ENCODE results near the gene HERC2. TPM values are rescaled to one million over a fixed set of nuclear protein-coding genes. Genes with fewer than 3 reads are reported as not detected.
A peak's percentile ranks its signal among the peaks of the same experiment; 100 is the strongest.

HERC2 gene
- total and polyA plus RNA-seq, 2 of the 13 experiments (the other 11 are each of a cell fraction or from before 2014, with no cell fraction given), result 17.6 to 24.8 TPM

DNA sequence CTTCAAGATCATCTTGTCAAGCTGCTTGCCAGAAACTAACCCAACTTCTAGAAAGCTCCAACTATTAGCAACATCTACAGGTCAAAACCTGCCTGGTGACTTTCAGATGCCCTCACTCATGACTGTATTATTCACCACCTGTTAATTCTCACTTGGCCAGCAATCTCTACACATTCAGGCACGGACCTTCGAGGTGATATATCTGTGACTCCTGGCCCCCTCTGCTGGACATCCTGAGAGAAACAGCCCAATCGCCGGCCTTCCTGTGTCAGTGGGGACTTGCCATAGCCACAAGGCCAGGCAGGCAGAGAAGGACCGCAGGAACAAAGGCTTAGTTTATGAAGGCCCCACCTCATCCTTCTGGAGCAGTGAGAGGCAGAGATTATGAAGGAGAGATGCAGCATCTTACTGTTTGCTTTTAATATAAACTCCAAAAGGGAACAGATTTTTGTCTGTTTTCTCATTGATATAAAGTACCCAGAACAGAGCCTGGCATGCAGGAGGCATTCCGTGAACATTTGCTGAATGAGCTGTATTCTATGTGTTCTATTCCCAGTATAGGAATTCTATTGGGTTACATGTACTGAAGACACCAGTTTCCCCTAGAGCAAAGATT lies 198.5 kb downstream of the HERC2 start:
- 42% methylated on average over 6 of the region's 6 CpGs for WGBS (ENCODE audit: low lambda C conversion rate)
- DNase-seq (ENCODE audit: low spot score) (peak; percentile 57), FAIRE-seq (peak; percentile 65), ATAC-seq (peak; percentile 95)
- no peak overlapping the region for H2AFZ ChIP-seq (ENCODE audit: low read length)
- H3K27me3 ChIP-seq (ENCODE audit: control insufficient read depth in 1 of 2, insufficient read depth in 2 of 2, low read length in 2 of 2), result no peaks in the 10 kb centered on the region
- BruUV-seq (replicated peaks), result no TSS peak
- H3K9me3 ChIP-seq (ENCODE audit: low read length), result no peaks in the 10 kb centered on the region
- CTCF ChIA-PET (ENCODE audit: low intra/inter-chr PET ratio, low total read pairs), result interaction anchor here (1.6 to 1.8 kb wide), 2 partner anchors 37 to 1234 kb away, joined by 6 to 14 read pairs; no protein-coding TSS in a partner anchor
- H4K20me1 ChIP-seq (ENCODE audit: insufficient read depth, low read length), result no peaks in the 10 kb centered on the region; the same call in 1 of the 2 replicates
- H3K4me3 ChIP-seq (replicated peaks in 1 of 3; ENCODE audit: insufficient read depth in 1 of 3, low read depth in 2 of 3, low read length in 3 of 3), result no peak overlapping the region
- H3K4me2 ChIP-seq (ENCODE audit: low read depth, low read length), result no peak overlapping the region
- intact Hi-C loops (cut with micrococcal nuclease; ENCODE audit: unreplicated experiment) (loop anchor here (1.0 kb wide), 2 partner anchors 24 to 37 kb away; partner anchors contain the start of gene OCA2), in situ Hi-C loops (cut with HindIII; ENCODE audit: extremely low pct_ligation_motif_present, low pct_unique_long_range_greater_than_20kb) (no loop called here)
- no peaks in the 10 kb centered on the region for H3K79me2 ChIP-seq (ENCODE audit: insufficient read depth, low read length)
- H3K9ac ChIP-seq (ENCODE audit: insufficient read depth, low read depth, low read length), result no peak overlapping the region
- POLR2A ChIA-PET, result no interaction called here
- H3K27ac ChIP-seq (ENCODE audit: extremely low read length, insufficient read depth, low read length), result no peak overlapping the region
- H3K4me1 ChIP-seq (ENCODE audit: insufficient read depth, low read length), result no peaks in the 10 kb centered on the region
- peaks cover 8 to 49% of the 10 kb centered on the region in 2 experiments; a peak in 4 of 5 replicates for H3K36me3 ChIP-seq (replicated peaks in 1 of 2; ENCODE audit: control insufficient read depth in 1 of 2, insufficient read depth in 2 of 2, low read length in 2 of 2)
- no peak for TF ChIP-seq SP5 (CRISPR knock-in tag; IDR thresholded peaks at IDR 0.05; ENCODE audit: borderline replicate concordance, low read depth)
- no peak for TF ChIP-seq FOXA3 (CRISPR knock-in tag; IDR thresholded peaks at IDR 0.05)
- TF ChIP-seq TSC22D2 (CRISPR knock-in tag; IDR thresholded peaks at IDR 0.05; ENCODE audit: borderline replicate concordance), result no peak
- TF ChIP-seq ZNF772 (CRISPR knock-in tag; IDR thresholded peaks at IDR 0.05), result no peak
- no peak for TF ChIP-seq RORA (CRISPR knock-in tag; IDR thresholded peaks at IDR 0.05)
- TF ChIP-seq, protein P1, sequence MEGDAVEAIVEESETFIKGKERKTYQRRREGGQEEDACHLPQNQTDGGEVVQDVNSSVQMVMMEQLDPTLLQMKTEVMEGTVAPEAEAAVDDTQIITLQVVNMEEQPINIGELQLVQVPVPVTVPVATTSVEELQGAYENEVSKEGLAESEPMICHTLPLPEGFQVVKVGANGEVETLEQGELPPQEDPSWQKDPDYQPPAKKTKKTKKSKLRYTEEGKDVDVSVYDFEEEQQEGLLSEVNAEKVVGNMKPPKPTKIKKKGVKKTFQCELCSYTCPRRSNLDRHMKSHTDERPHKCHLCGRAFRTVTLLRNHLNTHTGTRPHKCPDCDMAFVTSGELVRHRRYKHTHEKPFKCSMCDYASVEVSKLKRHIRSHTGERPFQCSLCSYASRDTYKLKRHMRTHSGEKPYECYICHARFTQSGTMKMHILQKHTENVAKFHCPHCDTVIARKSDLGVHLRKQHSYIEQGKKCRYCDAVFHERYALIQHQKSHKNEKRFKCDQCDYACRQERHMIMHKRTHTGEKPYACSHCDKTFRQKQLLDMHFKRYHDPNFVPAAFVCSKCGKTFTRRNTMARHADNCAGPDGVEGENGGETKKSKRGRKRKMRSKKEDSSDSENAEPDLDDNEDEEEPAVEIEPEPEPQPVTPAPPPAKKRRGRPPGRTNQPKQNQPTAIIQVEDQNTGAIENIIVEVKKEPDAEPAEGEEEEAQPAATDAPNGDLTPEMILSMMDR (CRISPR knock-in tag; IDR thresholded peaks at IDR 0.05), result peak; percentile 81
- no peak for TF ChIP-seq SATB2 (CRISPR knock-in tag; IDR thresholded peaks at IDR 0.05)
- peak; percentile 53 for TF ChIP-seq XRCC5 (optimal IDR thresholded peaks at IDR 0.05; ENCODE audit: low read length)
- no peak for TF ChIP-seq NFATC3 (CRISPR knock-in tag; IDR thresholded peaks at IDR 0.05)
- TF ChIP-seq, protein P2, sequence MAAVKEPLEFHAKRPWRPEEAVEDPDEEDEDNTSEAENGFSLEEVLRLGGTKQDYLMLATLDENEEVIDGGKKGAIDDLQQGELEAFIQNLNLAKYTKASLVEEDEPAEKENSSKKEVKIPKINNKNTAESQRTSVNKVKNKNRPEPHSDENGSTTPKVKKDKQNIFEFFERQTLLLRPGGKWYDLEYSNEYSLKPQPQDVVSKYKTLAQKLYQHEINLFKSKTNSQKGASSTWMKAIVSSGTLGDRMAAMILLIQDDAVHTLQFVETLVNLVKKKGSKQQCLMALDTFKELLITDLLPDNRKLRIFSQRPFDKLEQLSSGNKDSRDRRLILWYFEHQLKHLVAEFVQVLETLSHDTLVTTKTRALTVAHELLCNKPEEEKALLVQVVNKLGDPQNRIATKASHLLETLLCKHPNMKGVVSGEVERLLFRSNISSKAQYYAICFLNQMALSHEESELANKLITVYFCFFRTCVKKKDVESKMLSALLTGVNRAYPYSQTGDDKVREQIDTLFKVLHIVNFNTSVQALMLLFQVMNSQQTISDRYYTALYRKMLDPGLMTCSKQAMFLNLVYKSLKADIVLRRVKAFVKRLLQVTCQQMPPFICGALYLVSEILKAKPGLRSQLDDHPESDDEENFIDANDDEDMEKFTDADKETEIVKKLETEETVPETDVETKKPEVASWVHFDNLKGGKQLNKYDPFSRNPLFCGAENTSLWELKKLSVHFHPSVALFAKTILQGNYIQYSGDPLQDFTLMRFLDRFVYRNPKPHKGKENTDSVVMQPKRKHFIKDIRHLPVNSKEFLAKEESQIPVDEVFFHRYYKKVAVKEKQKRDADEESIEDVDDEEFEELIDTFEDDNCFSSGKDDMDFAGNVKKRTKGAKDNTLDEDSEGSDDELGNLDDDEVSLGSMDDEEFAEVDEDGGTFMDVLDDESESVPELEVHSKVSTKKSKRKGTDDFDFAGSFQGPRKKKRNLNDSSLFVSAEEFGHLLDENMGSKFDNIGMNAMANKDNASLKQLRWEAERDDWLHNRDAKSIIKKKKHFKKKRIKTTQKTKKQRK (IDR thresholded peaks at IDR 0.05; ENCODE audit: low read length), result no peak
- TF ChIP-seq, protein P3, sequence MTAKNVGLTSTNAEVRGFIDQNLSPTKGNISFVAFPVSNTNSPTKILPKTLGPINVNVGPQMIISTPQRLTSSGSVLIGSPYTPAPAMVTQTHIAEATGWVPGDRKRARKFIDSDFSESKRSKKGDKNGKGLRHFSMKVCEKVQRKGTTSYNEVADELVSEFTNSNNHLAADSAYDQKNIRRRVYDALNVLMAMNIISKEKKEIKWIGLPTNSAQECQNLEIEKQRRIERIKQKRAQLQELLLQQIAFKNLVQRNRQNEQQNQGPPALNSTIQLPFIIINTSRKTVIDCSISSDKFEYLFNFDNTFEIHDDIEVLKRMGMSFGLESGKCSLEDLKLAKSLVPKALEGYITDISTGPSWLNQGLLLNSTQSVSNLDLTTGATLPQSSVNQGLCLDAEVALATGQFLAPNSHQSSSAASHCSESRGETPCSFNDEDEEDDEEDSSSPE (CRISPR knock-in tag; IDR thresholded peaks at IDR 0.05), result no peak
- peak; percentile 49; the same call in 1 of the 2 replicates for TF ChIP-seq SMC3 (IDR thresholded peaks at IDR 0.05; ENCODE audit: low read length)
- TF ChIP-seq, protein P4, sequence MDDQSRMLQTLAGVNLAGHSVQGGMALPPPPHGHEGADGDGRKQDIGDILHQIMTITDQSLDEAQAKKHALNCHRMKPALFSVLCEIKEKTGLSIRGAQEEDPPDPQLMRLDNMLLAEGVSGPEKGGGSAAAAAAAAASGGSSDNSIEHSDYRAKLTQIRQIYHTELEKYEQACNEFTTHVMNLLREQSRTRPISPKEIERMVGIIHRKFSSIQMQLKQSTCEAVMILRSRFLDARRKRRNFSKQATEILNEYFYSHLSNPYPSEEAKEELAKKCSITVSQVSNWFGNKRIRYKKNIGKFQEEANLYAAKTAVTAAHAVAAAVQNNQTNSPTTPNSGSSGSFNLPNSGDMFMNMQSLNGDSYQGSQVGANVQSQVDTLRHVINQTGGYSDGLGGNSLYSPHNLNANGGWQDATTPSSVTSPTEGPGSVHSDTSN (CRISPR knock-in tag; IDR thresholded peaks at IDR 0.05; ENCODE audit: borderline replicate concordance), result no peak

Data from HepG2 (cell line).